PFSK-1 (cell line): Measurements from ENCODE around the gene PALLD.

Source experiments
- POLR2AphosphoS5 ChIP-seq: IDR thresholded peaks from 2 replicates; pipeline ENCODE4 v1.6.1; 2012; ENCODE audit warnings: low read depth, mild to moderate bottlenecking, control low read depth, low read length, moderate library complexity
- REST ChIP-seq, 2 experiments: IDR thresholded peaks; 2 replicates each; pipeline versions ENCODE4 v1.6.1 to v1.8.0; 2011 to 2012; ENCODE audit warnings: low read depth in 2 of 2, low read length in 2 of 2, control low read depth in 1 of 2, inconsistent platforms in 1 of 2, mild to moderate bottlenecking in 1 of 2, moderate library complexity in 1 of 2; ENCODE audit not compliant: insufficient read depth in 1 of 2
- SIN3A ChIP-seq: IDR thresholded peaks from 2 replicates; pipeline ENCODE4 v1.6.1; 2012; ENCODE audit warnings: mild to moderate bottlenecking, low read length, moderate library complexity, borderline replicate concordance; ENCODE audit not compliant: insufficient read depth
- TAF1 ChIP-seq: IDR thresholded peaks from 2 replicates; pipeline ENCODE4 v1.6.1; 2012; ENCODE audit warnings: low read length, control low read depth, borderline replicate concordance; ENCODE audit not compliant: insufficient read depth

- TF ChIP-seq POLR2AphosphoS5, result no peak
- no peak for TF ChIP-seq TAF1
- no peak for TF ChIP-seq REST (IDR thresholded peaks at IDR 0.05; ENCODE audit: insufficient read depth in 1 of 2, low read depth in 2 of 2, low read length in 2 of 2)
- no peak for TF ChIP-seq SIN3A
Measured at GRCh38 chr4:168496834-168497233, at the start of gene PALLD.
